Measurements from ENCODE around the gene UBXN7. TPM values are rescaled to one million over a fixed set of nuclear protein-coding genes. Genes with fewer than 3 reads are reported as not detected.

Gene UBXN7
- total and polyA plus RNA-seq, 2 of the 8 experiments (the other 6 are each of a cell fraction or from before 2014, with no cell fraction given): 18.5 to 109 TPM

- no peak for TF ChIP-seq RFX5 (IDR thresholded peaks at IDR 0.05; ENCODE audit: borderline replicate concordance, low read depth, low read length)
- TF ChIP-seq E2F6 (IDR thresholded peaks at IDR 0.05): no peak
- no peak for TF ChIP-seq CBX5 (IDR thresholded peaks at IDR 0.05; ENCODE audit: low read depth, low read length)
- TF ChIP-seq MAFK (IDR thresholded peaks at IDR 0.05; ENCODE audit: low read depth, low read length): no peak
- no peak for TF ChIP-seq KDM5A (IDR thresholded peaks at IDR 0.05; ENCODE audit: low read length)
- no peak for TF ChIP-seq SRF (IDR thresholded peaks at IDR 0.05; ENCODE audit: low read depth, low read length)
These were observed 133.7 kb downstream of the UBXN7 start (continued) for GRCh38 chr3:196298521-196298920.

Small RNA genes lying within 50 kb of the gene (small RNA-seq; reads per million reads assigned to genes)
- gene AC069257.2 (ENCODE audit: insufficient read depth) (not detected), gene AC083822.1 (ENCODE audit: insufficient read depth) (not detected), gene AC117490.1 (ENCODE audit: insufficient read depth) (not detected), gene RN7SL434P (ENCODE audit: insufficient read depth) (not detected), gene RN7SL738P (ENCODE audit: insufficient read depth) (not detected), gene RNU6-1279P (ENCODE audit: insufficient read depth) (not detected), gene RNU6-910P (ENCODE audit: insufficient read depth) (not detected)

Other genes with a start within 250 kb of the UBXN7 start
- 4.1 and 4.5 TPM in 2 replicates for gene ZDHHC19, start 221.0 kb downstream of the UBXN7 start, total RNA-seq (2021; fragmentation: NEBNext Ultra II Directional; extraction: Animal tissue kit (Norgen Biotek cat#: 25700))
- 2.5 and 4.9 TPM in 2 replicates for gene ZDHHC19, start 221.0 kb downstream of the UBXN7 start, polyA plus RNA-seq (2011; rRNA removed)
- gene SLC51A, start 215.9 kb downstream of the UBXN7 start, total RNA-seq (2021; fragmentation: NEBNext Ultra II Directional; extraction: Animal tissue kit (Norgen Biotek cat#: 25700)): 7.7 and 9.8 TPM in 2 replicates
- gene SLC51A, start 215.9 kb downstream of the UBXN7 start, polyA plus RNA-seq (2011; rRNA removed): 6.3 and 8.3 TPM in 2 replicates
- 30.2 and 31.8 TPM in 2 replicates for gene PCYT1A, start 144.7 kb downstream of the UBXN7 start, total RNA-seq (2021; fragmentation: NEBNext Ultra II Directional; extraction: Animal tissue kit (Norgen Biotek cat#: 25700))
- gene PCYT1A, start 144.7 kb downstream of the UBXN7 start, polyA plus RNA-seq (2011; rRNA removed): 17.5 and 19.9 TPM in 2 replicates
- 9.7 and 10.9 TPM in 2 replicates for gene DYNLT2B, start 114.2 kb downstream of the UBXN7 start, total RNA-seq (2021; fragmentation: NEBNext Ultra II Directional; extraction: Animal tissue kit (Norgen Biotek cat#: 25700))
- gene DYNLT2B, start 114.2 kb downstream of the UBXN7 start, polyA plus RNA-seq (2011; rRNA removed): 15.6 and 22.2 TPM in 2 replicates
- gene TM4SF19, start 94.0 kb downstream of the UBXN7 start, total RNA-seq (2021; fragmentation: NEBNext Ultra II Directional; extraction: Animal tissue kit (Norgen Biotek cat#: 25700)): not detected in 2 replicates
- not detected in 2 replicates for gene TM4SF19, start 94.0 kb downstream of the UBXN7 start, polyA plus RNA-seq (2011; rRNA removed)
- 62.9 and 63.5 TPM in 2 replicates for gene RNF168, start 71.3 kb upstream of the UBXN7 start, total RNA-seq (2021; fragmentation: NEBNext Ultra II Directional; extraction: Animal tissue kit (Norgen Biotek cat#: 25700))
- gene RNF168, start 71.3 kb upstream of the UBXN7 start, polyA plus RNA-seq (2011; rRNA removed): 6.3 and 8.1 TPM in 2 replicates
- not detected in 2 replicates for gene SMCO1, start 82.9 kb upstream of the UBXN7 start, total RNA-seq (2021; fragmentation: NEBNext Ultra II Directional; extraction: Animal tissue kit (Norgen Biotek cat#: 25700))
- 0.03 TPM in 1 of 2 replicates, not detected in the other for gene SMCO1, start 82.9 kb upstream of the UBXN7 start, polyA plus RNA-seq (2011; rRNA removed)
- gene WDR53, start 136.1 kb upstream of the UBXN7 start, total RNA-seq (2021; fragmentation: NEBNext Ultra II Directional; extraction: Animal tissue kit (Norgen Biotek cat#: 25700)): 17.9 and 18.8 TPM in 2 replicates
- gene WDR53, start 136.1 kb upstream of the UBXN7 start, polyA plus RNA-seq (2011; rRNA removed): 4.7 and 7.4 TPM in 2 replicates
- gene FBXO45, start 136.2 kb upstream of the UBXN7 start, total RNA-seq (2021; fragmentation: NEBNext Ultra II Directional; extraction: Animal tissue kit (Norgen Biotek cat#: 25700)): 18.0 and 19.4 TPM in 2 replicates
- gene FBXO45, start 136.2 kb upstream of the UBXN7 start, polyA plus RNA-seq (2011; rRNA removed): 3.4 and 5.2 TPM in 2 replicates
- gene NRROS, start 207.3 kb upstream of the UBXN7 start, total RNA-seq (2021; fragmentation: NEBNext Ultra II Directional; extraction: Animal tissue kit (Norgen Biotek cat#: 25700)): 5.1 and 5.3 TPM in 2 replicates
- 6.8 and 7.3 TPM in 2 replicates for gene NRROS, start 207.3 kb upstream of the UBXN7 start, polyA plus RNA-seq (2011; rRNA removed)

Measured in H1 (cell line).